ENCODE measurements around the gene GALNT9.

GALNT9 gene

GRCh38 chr12:132179431-132180362 lies 149.7 kb downstream of the GALNT9 start:
- DNase-seq, result no peak

GRCh38 chr12:132178801-132179401 lies 150.5 kb downstream of the GALNT9 start:
- no peak for DNase-seq

- no peak for DNase-seq
These were observed 151.1 kb downstream of the GALNT9 start for GRCh38 chr12:132178316-132178715.

GRCh38 chr12:132176920-132177551 lies 152.4 kb downstream of the GALNT9 start:
- no peak for DNase-seq

- no peak for DNase-seq
These were observed 152.9 kb downstream of the GALNT9 start for GRCh38 chr12:132176385-132176919.

GRCh38 chr12:132175496-132176384 lies 153.6 kb downstream of the GALNT9 start:
- no peak for DNase-seq

- DNase-seq, result no peak
These were observed 154.4 kb downstream of the GALNT9 start for GRCh38 chr12:132174839-132175490.

GRCh38 chr12:132174015-132174838 lies 155.2 kb downstream of the GALNT9 start:
- DNase-seq, result no peak

- no peak for DNase-seq
These were observed 156.0 kb downstream of the GALNT9 start for GRCh38 chr12:132173135-132174014.

GRCh38 chr12:132172619-132173018 lies 156.8 kb downstream of the GALNT9 start:
- no peak for DNase-seq

- no peak for DNase-seq
These were observed 157.3 kb downstream of the GALNT9 start for GRCh38 chr12:132171968-132172521.

GRCh38 chr12:132171293-132171967 lies 158.0 kb downstream of the GALNT9 start:
- no peak for DNase-seq

- DNase-seq, result no peak
These were observed 158.6 kb downstream of the GALNT9 start for GRCh38 chr12:132170637-132171292.

- DNase-seq, result no peak
These were observed 159.2 kb downstream of the GALNT9 start for GRCh38 chr12:132170094-132170636.

GRCh38 chr12:132169376-132169775 lies 160.0 kb downstream of the GALNT9 start:
- DNase-seq, result no peak

GRCh38 chr12:132168311-132169031 lies 160.9 kb downstream of the GALNT9 start:
- no peak for DNase-seq

GRCh38 chr12:132167611-132168310 lies 161.6 kb downstream of the GALNT9 start:
- DNase-seq, result no peak
